Progenitor cell of endocrine pancreas (in vitro differentiated cells): ENCODE data around the gene GRIP1. TPM values are rescaled to one million over a fixed set of nuclear protein-coding genes. Genes with fewer than 3 reads are reported as not detected.

ENCODE experiments used
- DNase-seq: peaks from one replicate; pipeline ENCODE4 v3.0.0; 2021; ENCODE audit warnings: low spot score; ENCODE audit not compliant: unreplicated experiment
- H3K27ac Mint-ChIP-seq: 2 replicates; pipeline ENCODE4 v1.8.0; 2021; ENCODE audit warnings: mild to moderate bottlenecking, moderate library complexity, mixed read lengths
- H3K27me3 Mint-ChIP-seq: 2 replicates; pipeline ENCODE4 v1.8.0; 2021; ENCODE audit warnings: mixed read lengths
- H3K36me3 Mint-ChIP-seq: 2 replicates; pipeline ENCODE4 v1.8.0; 2022; ENCODE audit warnings: mixed read lengths; ENCODE audit not compliant: insufficient read depth
- H3K4me1 Mint-ChIP-seq: 2 replicates; pipeline ENCODE4 v1.8.0; 2021; ENCODE audit warnings: low read depth, mixed read lengths
- H3K4me3 Mint-ChIP-seq: 2 replicates; pipeline ENCODE4 v1.8.0; 2021; ENCODE audit warnings: low read depth, mild to moderate bottlenecking, moderate library complexity, mixed read lengths
- H3K9me3 Mint-ChIP-seq: 2 replicates; pipeline ENCODE4 v1.8.0; 2021; ENCODE audit warnings: low read depth, mixed read lengths
- CTCF ChIP-seq: fragments of 200-600 bp; sonication (generic); IDR thresholded peaks from one replicate; pipeline ENCODE4 v1.5.0; 2021; ENCODE audit warnings: antibody characterized with exemption, mild to moderate bottlenecking; ENCODE audit not compliant: unreplicated experiment
- total RNA-seq: library from RNA; stranded (reverse); gene quantifications from 2 replicates; pipeline ENCODE4 v1.2.1, GENCODE V29; 2021

The GRIP1 gene
- total RNA-seq, 1 donor from 2014 or later = 41.3 TPM

- no peak overlapping the region for H3K4me3 Mint-ChIP-seq
- TF ChIP-seq CTCF = no peak
- no peaks in the 10 kb centered on the region for H3K9me3 Mint-ChIP-seq
- no peaks in the 10 kb centered on the region for H3K36me3 Mint-ChIP-seq
- H3K27me3 Mint-ChIP-seq = no peaks in the 10 kb centered on the region
- DNase-seq = no peak
- H3K27ac Mint-ChIP-seq = no peak overlapping the region
- H3K4me1 Mint-ChIP-seq = no peaks in the 10 kb centered on the region
Measured at GRCh38 chr12:66612090-66612775, 66.6 kb downstream of the GRIP1 start.

GRCh38 chr12:66607147-66607546 lies 71.7 kb downstream of the GRIP1 start:
- Mint-ChIP-seq H3K4me1 (no peaks in the 10 kb centered on the region), H3K27ac (no peak overlapping the region)
- no peak for DNase-seq

GRCh38 chr12:66605293-66605692 lies 73.6 kb downstream of the GRIP1 start:
- Mint-ChIP-seq H3K9me3 (no peaks in the 10 kb centered on the region), H3K27ac (no peak overlapping the region)

More at GRCh38 chr12:66607147-66607546, 71.7 kb downstream of the GRIP1 start:
- no peaks in the 10 kb centered on the region for H3K27me3 Mint-ChIP-seq
- no peak overlapping the region for H3K4me3 Mint-ChIP-seq
- no peaks in the 10 kb centered on the region for H3K9me3 Mint-ChIP-seq
- no peaks in the 10 kb centered on the region for H3K36me3 Mint-ChIP-seq
- TF ChIP-seq CTCF = no peak

GRCh38 chr12:66603981-66604479 lies 74.8 kb downstream of the GRIP1 start:
- no peak for TF ChIP-seq CTCF
- no peak for DNase-seq
- Mint-ChIP-seq H3K4me3 (no peak overlapping the region), H3K9me3 (no peaks in the 10 kb centered on the region), H3K27me3 (no peaks in the 10 kb centered on the region), H3K27ac (no peak overlapping the region), H3K4me1 (peaks cover 3% of the 10 kb centered on the region), H3K36me3 (no peaks in the 10 kb centered on the region)

More at GRCh38 chr12:66605293-66605692, 73.6 kb downstream of the GRIP1 start:
- Mint-ChIP-seq H3K36me3 (no peaks in the 10 kb centered on the region), H3K27me3 (no peaks in the 10 kb centered on the region), H3K4me1 (no peaks in the 10 kb centered on the region), H3K4me3 (no peak overlapping the region)
- TF ChIP-seq CTCF = no peak
- no peak for DNase-seq

GRCh38 chr12:66603461-66603860 lies 75.4 kb downstream of the GRIP1 start:
- H3K4me1 Mint-ChIP-seq = peaks cover 5% of the 10 kb centered on the region
- H3K4me3 Mint-ChIP-seq = no peak overlapping the region
- DNase-seq = no peak
- no peaks in the 10 kb centered on the region for H3K36me3 Mint-ChIP-seq
- no peak overlapping the region for H3K27ac Mint-ChIP-seq
- H3K9me3 Mint-ChIP-seq = no peaks in the 10 kb centered on the region
- TF ChIP-seq CTCF = no peak
- no peaks in the 10 kb centered on the region for H3K27me3 Mint-ChIP-seq
